Keratinocyte (primary cell): ENCODE data around the gene SEPTIN10. TPM values are rescaled to one million over a fixed set of nuclear protein-coding genes. Genes with fewer than 3 reads are reported as not detected.

Experiments used
- DNase-seq: peaks from one replicate; pipeline ENCODE4 v3.0.0-alpha.2; 2011; ENCODE audit warnings: low read depth, missing footprints, low spot score
- FAIRE-seq: peaks from 2 replicates; lab custom pipeline; 2011; peaks lifted over from hg19 to GRCh38; lab: Jason Lieb, UNC
- H2AFZ ChIP-seq: 2 replicates; pipeline ENCODE4 v1.6.0; 2012; ENCODE audit warnings: low read length, control low read depth, inconsistent platforms; ENCODE audit not compliant: control insufficient read depth
- H3K27ac ChIP-seq: 2 replicates; pipeline ENCODE4 v1.5.1; 2011; ENCODE audit warnings: low read length; ENCODE audit not compliant: control insufficient read depth, insufficient read depth
- H3K27me3 ChIP-seq: 3 replicates; pipeline ENCODE4 v1.6.0; 2011; ENCODE audit warnings: low read length; ENCODE audit not compliant: control insufficient read depth, insufficient read depth; ENCODE audit errors: extremely low read depth
- H3K36me3 ChIP-seq, 2 experiments: 2 replicates in 1 of 2; 3 replicates in 1 of 2; pipeline ENCODE4 v1.5.1; 2011; ENCODE audit warnings: low read length in 2 of 2, mild to moderate bottlenecking in 1 of 2; ENCODE audit not compliant: control insufficient read depth in 2 of 2, insufficient read depth in 2 of 2; ENCODE audit errors: extremely low read depth in 1 of 2
- H3K4me1 ChIP-seq: 3 replicates; pipeline ENCODE4 v1.5.1; 2011; ENCODE audit warnings: low read length; ENCODE audit not compliant: control insufficient read depth, insufficient read depth; ENCODE audit errors: extremely low read depth
- H3K4me2 ChIP-seq: 3 replicates; pipeline ENCODE4 v1.6.0; 2011; ENCODE audit warnings: low read depth, low read length; ENCODE audit not compliant: control insufficient read depth, insufficient read depth; ENCODE audit errors: extremely low read depth
- H3K4me3 ChIP-seq, 3 experiments: fragments of 200-600 bp in 1 of 3; sonication (generic) in 1 of 3; 2 replicates in 2 of 3; 3 replicates in 1 of 3; pipeline ENCODE4 v1.5.1; 2011 to 2016; ENCODE audit warnings: low read length in 3 of 3, mild to moderate bottlenecking in 3 of 3, control low read depth in 2 of 3, inconsistent platforms in 1 of 3, low read depth in 1 of 3, mixed read lengths in 1 of 3, mixed run types in 1 of 3, moderate library complexity in 1 of 3; ENCODE audit not compliant: control insufficient read depth in 2 of 3, insufficient read depth in 2 of 3; ENCODE audit errors: extremely low read depth in 1 of 3
- H3K79me2 ChIP-seq: 2 replicates; pipeline ENCODE4 v1.6.0; 2012; ENCODE audit warnings: low read length; ENCODE audit not compliant: control insufficient read depth, insufficient read depth
- H3K9ac ChIP-seq: 3 replicates; pipeline ENCODE4 v1.6.0; 2011; ENCODE audit warnings: low read length; ENCODE audit not compliant: control insufficient read depth, insufficient read depth; ENCODE audit errors: extremely low read depth
- H3K9me1 ChIP-seq: 3 replicates; pipeline ENCODE4 v1.6.0; 2011; ENCODE audit warnings: low read length; ENCODE audit not compliant: control insufficient read depth, insufficient read depth; ENCODE audit errors: extremely low read depth
- H3K9me3 ChIP-seq: 2 replicates; pipeline ENCODE4 v1.5.1; 2012; ENCODE audit warnings: low read depth, low read length; ENCODE audit not compliant: control insufficient read depth
- H4K20me1 ChIP-seq: 3 replicates; pipeline ENCODE4 v1.6.0; 2011; ENCODE audit warnings: low read length; ENCODE audit not compliant: control insufficient read depth, insufficient read depth; ENCODE audit errors: extremely low read depth
- EZH2 ChIP-seq: IDR thresholded peaks from one replicate; pipeline ENCODE4 v1.6.1; 2012; ENCODE audit warnings: inconsistent platforms, mild to moderate bottlenecking, low read length, moderate library complexity
- dilution Hi-C: fragments of 300-500 bp; cut with MboI; formaldehyde crosslinking; loops from one replicate; pipeline ENCODE4 v1.7.0; 2020; ENCODE audit warnings: low sequenced_read_pairs; ENCODE audit not compliant: extremely low pct_ligation_motif_present
- polyA plus RNA-seq, 5 experiments: library from polyadenylated mRNA; depleted of rRNA in 3 of 5; stranded (reverse) in 3 of 5; stranded (forward) in 1 of 5; unstranded in 1 of 5; fragments of >200 nt; gene quantifications; 1 replicate in 1 of 5; 2 replicates in 3 of 5; 3 replicates in 1 of 5; pipeline versions ENCODE4 v1.2.1 to v1.2.3, GENCODE V29; 2011 to 2012; ENCODE audit warnings: missing spikeins in 2 of 5, low read depth in 1 of 5, low replicate concordance in 1 of 5
- TF ChIP-seq, protein P1 (sequence below), 3 experiments: IDR thresholded peaks in 1 of 3; conservative IDR thresholded peaks in 1 of 3; optimal IDR thresholded peaks in 1 of 3; 2 replicates in 2 of 3; 3 replicates in 1 of 3; pipeline versions ENCODE3 to v1.5.1; 2011; ENCODE audit warnings: low read length in 3 of 3, mild to moderate bottlenecking in 3 of 3, moderate library complexity in 2 of 3, control low read depth in 1 of 3, inconsistent platforms in 1 of 3; ENCODE audit not compliant: insufficient read depth in 2 of 3; ENCODE audit errors: extremely low read depth in 1 of 3

The SEPTIN10 gene
- polyA plus RNA-seq, 1 donor (not counting 4 experiments of a cell fraction or from before 2014, with no cell fraction given): 72.6 TPM

DNA sequence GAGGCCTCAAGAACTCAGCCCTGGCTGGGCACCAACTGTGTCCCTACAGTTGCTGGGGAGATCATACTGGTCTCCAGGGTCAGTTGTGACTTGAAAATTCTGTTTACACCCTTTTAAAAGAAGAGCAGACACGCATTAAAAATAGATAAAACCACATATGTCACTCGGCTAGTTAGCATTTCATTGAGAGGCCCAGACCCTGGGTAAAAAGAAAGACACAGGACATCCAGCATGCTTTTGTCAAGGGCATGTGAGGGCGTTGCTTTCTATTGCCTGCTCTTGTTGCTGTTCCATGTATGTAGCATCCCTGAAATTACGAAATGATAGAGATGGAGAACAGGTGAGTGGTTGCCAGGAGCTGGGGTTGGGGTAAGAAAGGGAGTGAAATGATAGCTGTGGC is 94.3 kb downstream of the SEPTIN10 start:
- Histone ChIP-seq H3K9ac (no peak overlapping the region), H3K27me3 (peaks cover 10% of the 10 kb centered on the region), H3K4me2 (peak overlapping the region; percentile 17), H3K27ac (no peak overlapping the region), H3K9me3 (no peaks in the 10 kb centered on the region), H3K79me2 (no peaks in the 10 kb centered on the region), H3K4me1 (peaks cover 18% of the 10 kb centered on the region), H3K36me3 (no peaks in the 10 kb centered on the region), H4K20me1 (no peaks in the 10 kb centered on the region), H3K9me1 (no peaks in the 10 kb centered on the region), H2AFZ (no peak overlapping the region), H3K4me3 (no peak overlapping the region)
- FAIRE-seq: no peak
- DNase-seq: no peak
- dilution Hi-C loops: no loop called here
- TF ChIP-seq EZH2: no peak
- TF ChIP-seq, protein P1, sequence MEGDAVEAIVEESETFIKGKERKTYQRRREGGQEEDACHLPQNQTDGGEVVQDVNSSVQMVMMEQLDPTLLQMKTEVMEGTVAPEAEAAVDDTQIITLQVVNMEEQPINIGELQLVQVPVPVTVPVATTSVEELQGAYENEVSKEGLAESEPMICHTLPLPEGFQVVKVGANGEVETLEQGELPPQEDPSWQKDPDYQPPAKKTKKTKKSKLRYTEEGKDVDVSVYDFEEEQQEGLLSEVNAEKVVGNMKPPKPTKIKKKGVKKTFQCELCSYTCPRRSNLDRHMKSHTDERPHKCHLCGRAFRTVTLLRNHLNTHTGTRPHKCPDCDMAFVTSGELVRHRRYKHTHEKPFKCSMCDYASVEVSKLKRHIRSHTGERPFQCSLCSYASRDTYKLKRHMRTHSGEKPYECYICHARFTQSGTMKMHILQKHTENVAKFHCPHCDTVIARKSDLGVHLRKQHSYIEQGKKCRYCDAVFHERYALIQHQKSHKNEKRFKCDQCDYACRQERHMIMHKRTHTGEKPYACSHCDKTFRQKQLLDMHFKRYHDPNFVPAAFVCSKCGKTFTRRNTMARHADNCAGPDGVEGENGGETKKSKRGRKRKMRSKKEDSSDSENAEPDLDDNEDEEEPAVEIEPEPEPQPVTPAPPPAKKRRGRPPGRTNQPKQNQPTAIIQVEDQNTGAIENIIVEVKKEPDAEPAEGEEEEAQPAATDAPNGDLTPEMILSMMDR (optimal IDR thresholded peaks at IDR 0.05 in 1 of 3, IDR thresholded peaks at IDR 0.05 in 1 of 3, conservative IDR thresholded peaks at IDR 0.05 in 1 of 3; ENCODE audit: extremely low read depth in 1 of 3, insufficient read depth in 2 of 3, low read length in 3 of 3): no peak

DNA sequence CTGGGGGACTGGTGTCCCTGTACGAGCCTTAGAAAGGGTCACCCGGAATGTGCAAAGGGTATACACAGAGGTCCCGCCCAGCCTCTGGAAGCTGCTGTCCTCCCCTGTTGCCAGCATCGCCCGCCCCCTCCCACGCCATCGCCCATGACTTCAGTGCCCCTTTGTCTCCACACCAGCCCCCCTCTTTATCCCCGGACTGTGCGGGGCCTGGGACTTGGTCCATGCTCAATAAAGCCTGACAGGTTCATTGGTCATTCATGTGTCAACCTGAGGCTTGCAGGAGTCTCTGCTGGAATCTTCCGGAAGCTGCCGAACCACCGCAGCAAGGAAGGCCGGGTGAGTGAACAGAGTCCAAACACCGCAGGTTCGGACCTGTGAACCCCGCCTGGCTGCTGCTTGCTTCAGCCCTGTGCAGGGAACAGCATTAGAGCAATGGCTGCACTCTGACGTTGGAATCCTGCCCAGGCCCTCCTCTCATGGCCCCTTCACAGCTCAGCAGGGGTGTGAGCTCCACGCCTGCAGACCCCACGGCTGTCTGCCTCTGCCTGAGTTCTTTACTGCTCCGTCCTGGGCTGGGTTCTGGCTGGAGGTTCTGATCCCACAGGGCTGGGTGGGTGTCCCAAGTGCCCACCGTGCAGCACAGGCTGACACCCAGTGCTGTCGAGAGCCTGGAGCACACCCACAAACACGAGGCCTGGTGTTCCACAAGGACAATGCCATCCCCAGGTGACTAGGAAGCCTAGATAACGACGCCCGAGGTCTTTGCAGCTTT is 96.5 kb downstream of the SEPTIN10 start:
- peaks cover 27% of the 10 kb centered on the region for H3K4me1 ChIP-seq
- no peaks in the 10 kb centered on the region for H4K20me1 ChIP-seq
- H3K9me1 ChIP-seq: no peaks in the 10 kb centered on the region
- no peak for DNase-seq
- no peak overlapping the region for H3K9ac ChIP-seq
- H3K9me3 ChIP-seq: no peaks in the 10 kb centered on the region
- dilution Hi-C loops: no loop called here
- no peak overlapping the region for H3K4me3 ChIP-seq
- no peaks in the 10 kb centered on the region for H3K36me3 ChIP-seq
- no peak for FAIRE-seq
- H3K27ac ChIP-seq: no peak overlapping the region
- peaks cover 3% of the 10 kb centered on the region for H3K27me3 ChIP-seq
- TF ChIP-seq, protein P1 (optimal IDR thresholded peaks at IDR 0.05 in 1 of 3, IDR thresholded peaks at IDR 0.05 in 1 of 3, conservative IDR thresholded peaks at IDR 0.05 in 1 of 3; ENCODE audit: extremely low read depth in 1 of 3, insufficient read depth in 2 of 3, low read length in 3 of 3): no peak
- no peak for TF ChIP-seq EZH2
- H3K4me2 ChIP-seq: peak overlapping the region; percentile 19
- H2AFZ ChIP-seq: peak overlapping the region; percentile 38
- no peaks in the 10 kb centered on the region for H3K79me2 ChIP-seq
